Loucy (cell line): ENCODE data around the gene GADL1.

ENCODE experiments used
- CTCF ChIP-seq: fragments of 200-600 bp; sonication (generic); conservative IDR thresholded peaks from 2 replicates; pipeline ENCODE4 v1.5.1; 2014; ENCODE audit warnings: mild to moderate bottlenecking, antibody characterized with exemption, low read length
- EZH2phosphoT487 ChIP-seq: fragments of 200-600 bp; IDR thresholded peaks from 2 replicates; pipeline ENCODE4 v1.6.1; 2018; ENCODE audit warnings: antibody characterized with exemption, mild to moderate bottlenecking, moderate library complexity, borderline replicate concordance

GRCh38 chr3:30832961-30833575 is 61.4 kb downstream of the GADL1 start:
- TF ChIP-seq CTCF (no peak), EZH2phosphoT487 (no peak)
